GM12878 (cell line): ENCODE measurements around the gene SOX6. TPM values are rescaled to one million over a fixed set of nuclear protein-coding genes. Genes with fewer than 3 reads are reported as not detected.

Experiments
- ATAC-seq: fragments of 200-7000 bp; cut with Tn5 transposase; 3 replicates; pipeline ENCODE4 v1.9.1; 2020; ENCODE audit warnings: mild to moderate bottlenecking, moderate library complexity
- BruUV-seq: library from RNA; stranded (reverse); fragments of 400-500 nt; replicated peaks from 2 replicates; lab custom pipeline; 2021; lab: Mats Ljungman, UMichigan
- CTCF ChIA-PET: fragments of 300-600 bp; sonication (Branson Sonifier 250); formaldehyde crosslinking; extraction: SDS; loops from one replicate; lab custom pipeline; 2021; ENCODE audit warnings: inconsistent platforms; lab: Yijun Ruan, JAX
- POLR2A ChIA-PET: fragments of 350-600 bp; formaldehyde crosslinking; extraction: SDS; loops from one replicate; lab custom pipeline; 2021; ENCODE audit warnings: inconsistent platforms; lab: Charles Lee
- RAD21 ChIA-PET: fragments of 300-600 bp; sonication (Branson Sonifier 250); formaldehyde crosslinking; loops from one replicate; lab custom pipeline; 2023; ENCODE audit warnings: antibody characterized with exemption; ENCODE audit not compliant: unreplicated experiment; lab: Charles Lee
- SMC1A ChIA-PET: fragments of 300-600 bp; sonication (Branson Sonifier 250); formaldehyde crosslinking; loops from one replicate; lab custom pipeline; 2023; ENCODE audit not compliant: unreplicated experiment, uncharacterized antibody; lab: Charles Lee
- DNase-seq: peaks from one replicate; pipeline ENCODE4 v3.0.0-alpha.2; 2011; ENCODE audit warnings: low read depth, low spot score
- FAIRE-seq: peaks from 3 replicates; lab custom pipeline; 2011; peaks lifted over from hg19 to GRCh38; lab: Jason Lieb, UNC
- H2AFZ ChIP-seq: 2 replicates; pipeline ENCODE4 v1.6.0; 2011; ENCODE audit warnings: low read depth, low read length, control low read depth; ENCODE audit not compliant: control insufficient read depth
- H3K27ac ChIP-seq: 2 replicates; pipeline ENCODE4 v1.5.1; 2011; ENCODE audit warnings: control low read depth; ENCODE audit not compliant: control insufficient read depth, insufficient read depth
- H3K27me3 ChIP-seq, 2 experiments: replicated peaks in 1 of 2; 2 replicates each; pipeline versions ENCODE4 v1.6.0 to v1.6.1; 2011; ENCODE audit warnings: low read length in 1 of 2; ENCODE audit not compliant: control insufficient read depth in 2 of 2, insufficient read depth in 2 of 2
- H3K36me3 ChIP-seq, 2 experiments: 2 replicates each; pipeline ENCODE4 v1.5.1; 2011; ENCODE audit warnings: low read length in 1 of 2; ENCODE audit not compliant: control insufficient read depth in 2 of 2, insufficient read depth in 2 of 2
- H3K4me1 ChIP-seq: 2 replicates; pipeline ENCODE4 v1.6.1; 2011; ENCODE audit warnings: mild to moderate bottlenecking, low read length, moderate library complexity, mixed read lengths; ENCODE audit not compliant: control insufficient read depth, insufficient read depth
- H3K4me2 ChIP-seq: 2 replicates; pipeline ENCODE4 v1.6.0; 2011; ENCODE audit warnings: control low read depth; ENCODE audit not compliant: control insufficient read depth, insufficient read depth
- H3K4me3 ChIP-seq: fragments of 200-600 bp; sonication (generic); 2 replicates; pipeline ENCODE4 v1.5.1; 2016
- H3K79me2 ChIP-seq: 2 replicates; pipeline ENCODE4 v1.6.0; 2011; ENCODE audit warnings: low read length; ENCODE audit not compliant: control insufficient read depth, insufficient read depth
- H3K9ac ChIP-seq: 2 replicates; pipeline ENCODE4 v1.8.0; 2011; ENCODE audit warnings: low read length, control low read depth, mixed read lengths; ENCODE audit not compliant: control insufficient read depth, insufficient read depth
- H3K9me3 ChIP-seq: replicated peaks from 3 replicates; pipeline ENCODE4 v1.5.1; 2011; ENCODE audit warnings: mild to moderate bottlenecking, low read length; ENCODE audit not compliant: control insufficient read depth, insufficient read depth
- H4K20me1 ChIP-seq: 2 replicates; pipeline ENCODE4 v1.6.0; 2011; ENCODE audit not compliant: control insufficient read depth, insufficient read depth
- ASH2L ChIP-seq: fragments of 300-600, 200-600 bp; sonication (generic); IDR thresholded peaks from 2 replicates; pipeline ENCODE4 v1.6.1; 2017; ENCODE audit warnings: low read depth, mild to moderate bottlenecking, borderline replicate concordance
- BMI1 ChIP-seq: fragments of 450-650 bp; IDR thresholded peaks from 2 replicates; pipeline ENCODE4 v1.6.1; 2016; ENCODE audit warnings: mild to moderate bottlenecking, moderate library complexity, borderline replicate concordance
- CBX3 ChIP-seq: fragments of 200-600 bp; sonication (generic); IDR thresholded peaks from 2 replicates; pipeline ENCODE4 v1.6.1; 2016; ENCODE audit warnings: low read depth, borderline replicate concordance
- CHD2 ChIP-seq: IDR thresholded peaks from 2 replicates; pipeline ENCODE4 v1.6.1; 2011; ENCODE audit warnings: low read depth, low read length, improper control_type of control experiment, borderline replicate concordance
- DPF2 ChIP-seq: fragments of 450-650 bp; IDR thresholded peaks from 2 replicates; pipeline ENCODE4 v1.6.1; 2017; ENCODE audit warnings: mild to moderate bottlenecking
- EGR1 ChIP-seq, 2 experiments: IDR thresholded peaks; 1 replicate in 1 of 2; 2 replicates in 1 of 2; pipeline ENCODE4 v1.6.1; 2011 to 2012; ENCODE audit warnings: low read depth in 2 of 2, low read length in 2 of 2, borderline replicate concordance in 1 of 2, mild to moderate bottlenecking in 1 of 2, moderate library complexity in 1 of 2
- FOS ChIP-seq: IDR thresholded peaks from 3 replicates; pipeline ENCODE4 v1.6.1; 2011; ENCODE audit warnings: borderline replicate concordance; ENCODE audit not compliant: insufficient read length; ENCODE audit errors: extremely low read depth
- HDGF ChIP-seq: fragments of 450-650 bp; IDR thresholded peaks from 2 replicates; pipeline ENCODE4 v1.6.1; 2016; ENCODE audit warnings: antibody characterized with exemption
- MEF2A ChIP-seq: IDR thresholded peaks from 2 replicates; pipeline ENCODE4 v1.6.1; 2011; ENCODE audit warnings: low read depth, mild to moderate bottlenecking, low read length, moderate library complexity; ENCODE audit not compliant: insufficient read depth
- MYC ChIP-seq: IDR thresholded peaks from 2 replicates; pipeline ENCODE4 v1.6.1; 2011; ENCODE audit warnings: mild to moderate bottlenecking, low read length, moderate library complexity, inconsistent platforms; ENCODE audit not compliant: insufficient read depth, insufficient replicate concordance, insufficient read length, severe bottlenecking
- NFXL1 ChIP-seq: fragments of 450-650 bp; IDR thresholded peaks from 2 replicates; pipeline ENCODE4 v1.6.1; 2017; ENCODE audit warnings: antibody characterized with exemption, mild to moderate bottlenecking, borderline replicate concordance
- PAX8 ChIP-seq: fragments of 450-650 bp; IDR thresholded peaks from 2 replicates; pipeline ENCODE4 v1.6.1; 2017; ENCODE audit warnings: mild to moderate bottlenecking, moderate library complexity
- SREBF1 ChIP-seq: IDR thresholded peaks from 2 replicates; pipeline ENCODE4 v1.6.1; 2012; ENCODE audit warnings: mild to moderate bottlenecking, low read length
- ZBTB11 ChIP-seq: fragments of 450-650 bp; formaldehyde crosslinking; IDR thresholded peaks from 2 replicates; pipeline ENCODE4 v1.5.0; 2022; ENCODE audit warnings: mild to moderate bottlenecking, missing genetic modification characterization
- ZZZ3 ChIP-seq: IDR thresholded peaks from 2 replicates; pipeline ENCODE4 v1.6.1; 2011; ENCODE audit warnings: low read depth; ENCODE audit not compliant: control insufficient read depth, insufficient read length
- in situ Hi-C: fragments of 300-500 bp; cut with MboI; formaldehyde crosslinking; loops from 9 replicates; pipeline ENCODE4 v1.14.3; 2018; ENCODE audit warnings: mixed read lengths
- intact Hi-C: fragments of 100-400 bp; cut with micrococcal nuclease; formaldehyde crosslinking; loops from one replicate; pipeline ENCODE4 v1.14.2; 2022; ENCODE audit not compliant: unreplicated experiment
- polyA plus RNA-seq, 11 experiments: library from polyadenylated mRNA; depleted of rRNA in 4 of 11; unstranded in 6 of 11; stranded (reverse) in 5 of 11; fragments of >200 nt; fragmentation: Nextera tagmentation in 4 of 11; fragmentation: Illumina TruSeq in 1 of 11; extraction: Ambion mirVana in 4 of 11; extraction: Trizol in 1 of 11; gene quantifications; 1 replicate in 1 of 11; 2 replicates in 10 of 11; pipeline versions ENCODE4 v1.2.1 to v1.2.3, GENCODE V29; 2011 to 2016; ENCODE audit warnings: inconsistent platforms in 2 of 11, missing spikeins in 2 of 11, low read depth in 1 of 11
- total RNA-seq, 4 experiments: library from RNA; depleted of rRNA in 3 of 4; stranded (reverse); fragments of >200 nt in 3 of 4; fragmentation: Illumina TruSeq in 1 of 4; extraction: Trizol in 1 of 4; gene quantifications; 2 replicates each; pipeline versions ENCODE4 v1.2.1 to v1.2.3, GENCODE V29; 2013 to 2021
- TF ChIP-seq, protein P1 (sequence below): IDR thresholded peaks from 2 replicates; pipeline ENCODE4 v1.6.1; 2011; ENCODE audit warnings: low read depth, low read length, improper control_type of control experiment, borderline replicate concordance
- TF ChIP-seq, protein P2 (sequence below): fragments of 450-650 bp; IDR thresholded peaks from 2 replicates; pipeline ENCODE4 v1.6.1; 2017; ENCODE audit warnings: mild to moderate bottlenecking
- TF ChIP-seq, protein P3 (sequence below): fragments of 450-650 bp; IDR thresholded peaks from 2 replicates; pipeline ENCODE4 v1.6.1; 2014; ENCODE audit warnings: mild to moderate bottlenecking

SOX6 gene
- total and polyA plus RNA-seq, 10 of the 15 experiments (the other 5 are each of a cell fraction or from before 2014, with no cell fraction given): 0.03 to 0.71 (median 0.29) TPM; not detected in 4

DNA sequence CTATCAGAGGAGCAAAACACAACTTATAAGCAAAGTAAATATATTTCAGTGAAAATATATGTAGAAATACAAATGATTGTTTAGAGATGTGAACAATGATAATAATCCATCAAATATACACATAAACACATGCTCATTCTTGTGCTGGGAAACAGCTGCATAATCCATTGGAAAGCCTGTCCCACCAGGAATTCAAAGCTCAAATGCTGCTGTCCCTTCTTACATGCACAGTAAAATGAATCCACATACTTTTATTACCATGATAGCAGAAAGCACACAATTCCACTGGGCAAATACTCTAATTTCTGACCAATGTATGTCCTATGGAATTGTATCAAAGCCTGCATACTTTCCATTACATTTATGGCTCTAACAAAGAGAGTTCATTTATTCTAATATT, 44.5 kb downstream of the SOX6 start (continued):
- TF ChIP-seq ZBTB11 (CRISPR knock-in tag) (no peak), ASH2L (no peak), DPF2 (no peak), NFXL1 (no peak)
- TF ChIP-seq, all 136 proteins: peak for 0

DNA sequence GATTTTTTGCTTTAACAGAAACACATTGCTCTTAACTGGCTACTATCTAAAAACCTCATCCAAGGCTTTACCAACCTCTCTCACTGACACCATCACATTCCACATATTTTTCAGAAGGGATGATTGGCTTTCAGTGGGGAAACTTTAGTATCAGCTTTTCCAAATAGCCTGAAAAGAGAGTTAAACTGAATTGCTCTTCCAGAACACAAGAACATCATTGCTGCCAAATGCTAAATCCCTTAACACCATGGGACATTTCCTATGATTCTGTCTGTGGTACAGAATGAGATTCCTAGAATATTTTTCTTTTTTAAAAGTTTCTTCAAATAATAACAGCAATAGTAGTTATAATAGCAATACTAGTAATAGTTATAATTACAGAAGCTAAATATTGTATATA, 45.4 kb downstream of the SOX6 start:
- Histone ChIP-seq H3K27me3 (no peaks in the 10 kb centered on the region), H3K36me3 (no peaks in the 10 kb centered on the region), H3K4me3 (no peak overlapping the region), H2AFZ (no peak overlapping the region), H3K79me2 (no peaks in the 10 kb centered on the region), H3K9me3 (no peaks in the 10 kb centered on the region), H4K20me1 (no peaks in the 10 kb centered on the region), H3K27ac (no peak overlapping the region), H3K4me2 (no peak overlapping the region), H3K9ac (no peak overlapping the region), H3K4me1 (no peaks in the 10 kb centered on the region)
- no peak for DNase-seq
- ChIA-PET CTCF (no interaction called here), SMC1A (no interaction called here), RAD21 (no interaction called here), POLR2A (no interaction called here)
- no peak for FAIRE-seq
- TF ChIP-seq ZZZ3: no peak
- TF ChIP-seq, protein P1, sequence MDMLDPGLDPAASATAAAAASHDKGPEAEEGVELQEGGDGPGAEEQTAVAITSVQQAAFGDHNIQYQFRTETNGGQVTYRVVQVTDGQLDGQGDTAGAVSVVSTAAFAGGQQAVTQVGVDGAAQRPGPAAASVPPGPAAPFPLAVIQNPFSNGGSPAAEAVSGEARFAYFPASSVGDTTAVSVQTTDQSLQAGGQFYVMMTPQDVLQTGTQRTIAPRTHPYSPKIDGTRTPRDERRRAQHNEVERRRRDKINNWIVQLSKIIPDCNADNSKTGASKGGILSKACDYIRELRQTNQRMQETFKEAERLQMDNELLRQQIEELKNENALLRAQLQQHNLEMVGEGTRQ: no peak
- TF ChIP-seq BMI1: no peak
- TF ChIP-seq, protein P2, sequence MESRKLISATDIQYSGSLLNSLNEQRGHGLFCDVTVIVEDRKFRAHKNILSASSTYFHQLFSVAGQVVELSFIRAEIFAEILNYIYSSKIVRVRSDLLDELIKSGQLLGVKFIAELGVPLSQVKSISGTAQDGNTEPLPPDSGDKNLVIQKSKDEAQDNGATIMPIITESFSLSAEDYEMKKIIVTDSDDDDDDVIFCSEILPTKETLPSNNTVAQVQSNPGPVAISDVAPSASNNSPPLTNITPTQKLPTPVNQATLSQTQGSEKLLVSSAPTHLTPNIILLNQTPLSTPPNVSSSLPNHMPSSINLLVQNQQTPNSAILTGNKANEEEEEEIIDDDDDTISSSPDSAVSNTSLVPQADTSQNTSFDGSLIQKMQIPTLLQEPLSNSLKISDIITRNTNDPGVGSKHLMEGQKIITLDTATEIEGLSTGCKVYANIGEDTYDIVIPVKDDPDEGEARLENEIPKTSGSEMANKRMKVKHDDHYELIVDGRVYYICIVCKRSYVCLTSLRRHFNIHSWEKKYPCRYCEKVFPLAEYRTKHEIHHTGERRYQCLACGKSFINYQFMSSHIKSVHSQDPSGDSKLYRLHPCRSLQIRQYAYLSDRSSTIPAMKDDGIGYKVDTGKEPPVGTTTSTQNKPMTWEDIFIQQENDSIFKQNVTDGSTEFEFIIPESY: no peak
- TF ChIP-seq HDGF: no peak
- TF ChIP-seq PAX8: no peak
- no peak for TF ChIP-seq MYC
- TF ChIP-seq CBX3: no peak
- no peak for TF ChIP-seq EGR1 (IDR thresholded peaks at IDR 0.05; ENCODE audit: borderline replicate concordance in 1 of 2, low read depth in 2 of 2, low read length in 2 of 2)
- TF ChIP-seq, protein P3, sequence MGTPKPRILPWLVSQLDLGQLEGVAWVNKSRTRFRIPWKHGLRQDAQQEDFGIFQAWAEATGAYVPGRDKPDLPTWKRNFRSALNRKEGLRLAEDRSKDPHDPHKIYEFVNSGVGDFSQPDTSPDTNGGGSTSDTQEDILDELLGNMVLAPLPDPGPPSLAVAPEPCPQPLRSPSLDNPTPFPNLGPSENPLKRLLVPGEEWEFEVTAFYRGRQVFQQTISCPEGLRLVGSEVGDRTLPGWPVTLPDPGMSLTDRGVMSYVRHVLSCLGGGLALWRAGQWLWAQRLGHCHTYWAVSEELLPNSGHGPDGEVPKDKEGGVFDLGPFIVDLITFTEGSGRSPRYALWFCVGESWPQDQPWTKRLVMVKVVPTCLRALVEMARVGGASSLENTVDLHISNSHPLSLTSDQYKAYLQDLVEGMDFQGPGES: no peak
- no peak for TF ChIP-seq SREBF1
- no peak for TF ChIP-seq CHD2
- TF ChIP-seq FOS: no peak
- no peak for TF ChIP-seq MEF2A
- in situ Hi-C loops (no loop called here), intact Hi-C loops (no loop called here)
- ATAC-seq: no peak
- no TSS peak for BruUV-seq
